GM21529 (cell line): ENCODE results near the gene MTERF4.
A peak's percentile ranks its signal among the peaks of the same experiment; 100 is the strongest.

ENCODE experiments used
- ATAC-seq: cut with Tn5 transposase; IDR thresholded peaks from one replicate; pipeline ENCODE4 v1.9.1; 2021; ENCODE audit not compliant: unreplicated experiment

The MTERF4 gene, protein sequence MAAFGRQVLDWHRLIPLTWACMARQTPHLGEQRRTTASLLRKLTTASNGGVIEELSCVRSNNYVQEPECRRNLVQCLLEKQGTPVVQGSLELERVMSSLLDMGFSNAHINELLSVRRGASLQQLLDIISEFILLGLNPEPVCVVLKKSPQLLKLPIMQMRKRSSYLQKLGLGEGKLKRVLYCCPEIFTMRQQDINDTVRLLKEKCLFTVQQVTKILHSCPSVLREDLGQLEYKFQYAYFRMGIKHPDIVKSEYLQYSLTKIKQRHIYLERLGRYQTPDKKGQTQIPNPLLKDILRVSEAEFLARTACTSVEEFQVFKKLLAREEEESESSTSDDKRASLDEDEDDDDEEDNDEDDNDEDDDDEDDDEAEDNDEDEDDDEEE

DNA sequence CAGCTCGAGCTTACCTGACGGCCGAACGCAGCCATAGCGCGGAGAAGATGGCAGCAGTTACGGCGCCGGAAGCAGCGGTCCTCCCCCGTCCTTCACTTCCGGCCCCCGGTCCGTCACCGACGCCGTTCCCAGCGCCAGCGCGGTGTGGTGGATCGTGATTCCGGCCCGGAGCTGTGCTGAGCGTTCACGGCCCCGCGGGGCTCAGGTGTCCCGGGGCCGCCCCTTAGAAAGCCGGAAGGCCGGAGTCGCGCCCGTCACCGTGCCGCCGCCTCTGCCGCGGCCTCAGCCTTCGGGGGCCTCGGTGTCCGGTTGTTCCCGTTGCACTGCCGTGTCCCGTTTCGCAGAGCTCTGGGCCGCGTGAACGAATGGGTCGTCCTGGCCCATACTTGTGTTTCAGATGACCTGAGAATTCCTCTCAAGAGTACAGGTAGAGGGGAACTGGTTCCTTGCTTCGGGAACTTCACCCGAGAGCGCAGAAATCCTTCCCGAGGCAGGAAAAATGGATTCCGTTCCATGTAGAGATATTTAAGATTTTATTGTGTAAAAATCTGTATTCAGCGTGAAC is at the start of gene MTERF4:
TSS of gene MTERF4 (minus strand) at position 49 of the 565 bp plus-strand sequence. CDS start at position 35, 14 bp downstream.
- peak; percentile 86 for ATAC-seq

DNA sequence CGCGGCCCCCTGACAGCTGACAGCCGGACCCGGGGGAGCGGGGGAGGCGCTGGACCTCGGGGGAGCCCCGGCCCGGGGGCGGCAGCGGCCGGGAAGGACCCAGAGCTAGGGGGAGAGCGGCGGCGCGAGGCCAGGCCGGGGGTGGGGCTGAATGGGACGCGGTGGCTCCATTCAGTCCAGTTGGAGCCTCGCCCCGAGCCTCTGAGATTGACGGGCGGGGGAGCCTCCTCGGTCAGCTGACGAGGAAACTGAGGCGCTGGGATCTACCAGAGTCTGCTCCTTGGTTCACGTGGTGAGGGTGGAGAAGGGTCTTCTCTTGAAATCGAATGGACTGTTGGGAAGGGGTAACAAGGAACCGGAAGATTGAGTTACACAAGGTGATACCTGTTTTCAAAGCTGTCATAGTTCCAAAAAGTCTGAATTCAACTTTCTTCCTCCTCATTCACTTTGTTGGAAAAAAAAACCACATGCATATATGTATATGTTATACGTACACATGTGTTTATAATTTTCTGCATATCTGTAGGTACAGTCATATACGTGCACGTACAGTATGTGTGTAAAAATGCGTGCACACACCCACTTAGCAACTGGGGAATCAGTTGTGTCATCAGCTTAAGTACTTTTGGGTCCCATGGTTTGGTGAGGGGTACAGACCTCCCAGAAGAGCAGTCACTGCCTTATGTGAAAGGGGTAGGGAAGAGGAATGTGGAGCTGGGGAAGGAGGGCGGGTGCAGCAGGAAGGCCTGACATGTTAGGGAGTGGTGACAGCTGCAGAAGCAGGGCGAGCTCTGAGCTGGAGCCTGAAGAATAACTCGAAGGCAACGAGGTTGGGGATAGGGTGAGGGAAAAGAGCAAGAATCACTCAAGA is 48.8 kb upstream of the MTERF4 start:
- no peak for ATAC-seq

DNA sequence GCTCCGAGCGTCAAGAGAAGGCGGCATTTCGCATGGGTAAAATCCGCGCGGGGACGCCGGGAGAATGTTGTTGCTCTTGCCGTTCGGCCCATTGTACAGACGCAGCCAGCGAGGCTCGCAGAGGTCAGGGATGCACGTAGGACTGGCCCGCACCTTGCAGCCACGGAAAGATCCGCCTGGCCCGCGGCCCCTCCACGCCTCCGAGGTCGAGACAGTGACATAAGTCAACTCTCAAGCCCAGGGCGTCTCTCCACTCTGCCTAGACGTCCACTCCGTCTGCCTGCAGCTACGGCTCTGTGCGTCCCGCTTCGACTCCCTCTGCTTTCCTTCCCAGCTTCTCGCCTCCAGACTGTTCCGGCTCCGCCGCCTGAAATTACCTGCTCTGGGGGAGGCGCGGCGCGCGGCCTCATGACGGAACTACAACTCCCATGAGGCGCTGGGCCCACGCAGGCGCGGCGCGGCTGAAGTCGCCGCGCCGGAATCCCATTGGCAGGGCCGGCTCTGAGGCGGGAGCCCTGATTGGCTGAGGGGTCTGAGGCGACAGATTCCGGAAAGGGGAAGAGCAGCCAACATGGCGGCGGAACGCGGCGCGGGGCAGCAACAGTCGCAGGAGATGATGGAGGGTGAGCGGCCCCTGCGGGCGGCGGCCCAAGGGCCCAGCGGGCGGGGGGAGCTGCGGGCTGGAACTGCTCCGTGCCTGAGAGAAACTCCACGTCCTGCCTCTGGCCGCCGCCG is 48.0 kb upstream of the MTERF4 start, which contains the start of gene PPP1R7:
TSS of gene PPP1R7 (plus strand) at position 543 of the 735 bp plus-strand sequence. CDS start at position 572, 29 bp downstream.
- peak; percentile 70 for ATAC-seq

DNA sequence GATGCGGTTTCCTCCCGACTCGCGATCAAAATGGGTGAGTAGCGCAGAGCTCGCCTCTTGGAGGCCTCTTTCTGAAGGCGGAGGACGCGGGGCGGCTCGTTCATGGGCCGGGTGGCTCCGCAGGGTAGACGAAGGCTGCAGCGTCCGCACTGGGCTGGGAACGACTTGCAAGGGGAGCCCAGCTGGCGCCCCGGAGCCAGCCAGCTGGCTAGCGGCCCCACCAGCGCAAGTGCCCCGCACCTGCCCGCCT is 47.5 kb upstream of the MTERF4 start:
- peak; percentile 6 for ATAC-seq

DNA sequence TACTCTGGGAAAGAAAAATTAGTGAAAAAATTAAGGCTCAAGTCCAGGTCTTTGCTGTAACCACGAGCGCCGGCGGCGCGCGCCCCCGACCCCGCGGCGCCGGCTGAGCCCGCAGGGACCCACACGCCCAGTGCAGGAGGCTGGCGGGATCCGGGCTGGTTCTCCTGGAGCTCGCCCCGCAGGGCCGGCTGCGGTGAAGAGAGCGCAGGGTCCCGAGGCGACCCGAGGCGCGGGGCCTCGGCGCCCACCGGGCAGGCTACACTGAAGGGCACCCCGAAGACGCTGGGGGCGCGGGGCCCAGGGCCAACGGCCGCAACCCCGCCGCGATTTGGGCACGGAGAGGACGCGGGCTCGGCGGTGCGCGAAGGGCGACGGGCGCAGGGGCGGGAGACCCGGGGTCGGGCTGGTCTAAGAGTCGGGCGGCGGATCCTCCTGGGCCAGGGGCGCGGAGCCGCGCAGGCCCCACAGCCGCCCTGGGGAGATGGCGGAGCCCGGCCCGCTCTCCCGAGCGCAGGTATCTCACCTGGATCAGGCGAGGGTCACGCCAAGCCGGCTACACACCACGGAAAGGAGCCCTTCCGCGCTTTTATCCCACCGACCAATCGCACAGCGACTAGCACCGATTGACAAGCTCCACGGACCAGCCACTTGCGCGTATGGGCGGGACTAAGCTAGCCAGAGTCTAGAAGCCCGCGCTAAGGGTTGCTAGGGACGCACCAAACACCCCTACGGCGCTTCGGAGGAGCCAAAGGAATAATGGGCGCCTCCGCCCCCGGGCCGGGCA is 47.0 kb upstream of the MTERF4 start, which contains the start of gene PASK:
TSS of gene PASK (minus strand) at position 582 of the 784 bp plus-strand sequence. CDS start 6,440 bp downstream, outside the sequence.
- ATAC-seq: peak; percentile 77

DNA sequence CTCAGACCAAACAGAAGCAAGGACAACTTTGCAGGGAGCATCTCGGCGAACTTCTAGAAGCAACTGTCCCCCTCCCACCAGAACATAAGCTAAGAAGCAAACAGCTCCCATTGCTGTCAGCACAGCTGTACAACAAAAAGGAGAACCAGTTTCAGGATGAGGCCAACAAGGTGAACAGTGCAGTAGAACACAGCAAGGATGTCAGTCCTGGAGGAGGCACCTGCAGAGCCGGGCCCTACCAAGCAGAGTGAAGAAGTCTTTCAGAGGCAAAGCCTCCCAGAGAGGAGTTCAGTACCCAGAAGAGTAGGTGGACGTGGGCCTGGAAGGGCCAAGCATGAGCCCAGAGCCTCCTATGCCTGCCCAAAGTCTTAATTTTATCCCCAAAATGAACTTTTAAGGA is 46.2 kb upstream of the MTERF4 start:
- no peak for ATAC-seq

DNA sequence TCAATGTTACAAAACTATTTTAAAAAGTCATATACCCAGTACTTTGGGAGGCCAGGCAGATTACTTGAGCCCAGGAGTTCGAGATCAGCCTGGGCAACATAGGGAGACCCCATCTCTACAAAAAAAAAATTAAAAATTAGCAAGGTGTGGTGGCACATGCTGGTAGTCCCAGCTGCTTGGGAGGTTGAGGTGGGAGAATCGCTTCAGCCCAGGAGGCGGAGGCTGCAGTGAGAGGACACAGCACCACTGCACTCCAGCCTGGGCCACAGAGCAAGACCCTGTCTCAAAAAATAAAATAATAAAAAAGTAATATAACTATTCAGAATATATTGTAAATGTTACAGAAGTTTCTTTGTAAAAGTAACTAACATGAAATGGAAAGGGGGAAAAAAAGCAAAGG is 45.2 kb upstream of the MTERF4 start:
- no peak for ATAC-seq

DNA sequence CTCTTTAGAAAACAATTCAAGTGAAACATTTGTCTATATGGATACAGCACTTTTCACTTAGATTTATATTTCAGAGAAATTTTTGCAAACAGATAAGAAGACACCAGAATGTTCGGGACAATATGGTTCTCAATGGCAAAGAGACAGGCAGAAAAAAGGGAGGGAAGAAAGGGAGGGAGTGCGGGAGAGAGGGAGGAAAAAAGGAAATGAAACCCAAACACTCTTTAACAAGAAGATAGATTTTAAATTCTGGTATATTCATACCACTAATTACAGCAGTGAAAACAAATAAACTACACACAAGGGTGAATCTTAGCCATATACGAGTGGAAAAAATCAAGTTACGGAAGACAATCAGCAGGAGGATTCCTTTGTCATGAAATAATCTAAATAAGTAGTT is 44.2 kb upstream of the MTERF4 start:
- no peak for ATAC-seq

DNA sequence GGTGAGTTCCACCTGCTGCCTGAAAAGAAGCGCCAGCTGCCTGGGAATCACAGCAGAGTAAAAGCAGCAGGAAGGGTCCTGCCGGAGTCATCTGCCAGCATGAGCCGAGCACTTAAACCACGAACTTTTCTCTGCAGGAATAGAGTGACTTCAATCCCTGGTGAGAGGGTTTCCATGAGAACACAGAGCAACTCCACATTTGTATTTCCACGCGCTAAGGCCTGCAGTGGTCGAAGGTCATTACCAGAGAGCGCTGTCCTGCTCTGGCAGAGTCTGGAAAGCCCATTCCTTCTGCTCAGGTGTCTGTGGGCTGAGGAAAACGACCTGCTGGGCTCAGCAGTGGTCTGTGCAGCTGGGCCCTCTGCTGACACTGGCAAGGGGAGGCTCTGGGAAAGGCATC is 40.5 kb upstream of the MTERF4 start:
- ATAC-seq: no peak

DNA sequence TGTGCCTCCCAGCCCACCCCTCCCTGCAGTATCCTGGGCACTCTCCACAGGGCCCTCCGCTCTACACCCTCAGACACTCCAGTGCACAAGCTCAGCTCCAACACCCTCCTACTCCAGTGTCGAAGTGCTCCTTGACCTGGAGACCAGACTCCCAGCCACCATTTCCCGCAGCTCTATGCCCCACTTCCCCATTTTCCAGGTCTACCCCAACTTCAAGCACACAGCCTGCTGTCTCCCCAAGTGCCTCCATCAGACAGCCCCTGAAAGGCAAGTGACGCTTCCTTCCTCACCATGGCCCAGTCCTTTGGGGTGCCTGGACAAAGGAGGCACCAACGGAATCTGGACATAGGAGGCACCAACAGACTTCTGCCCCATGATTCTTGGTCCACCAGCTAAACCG is 40.0 kb upstream of the MTERF4 start:
- no peak for ATAC-seq

DNA sequence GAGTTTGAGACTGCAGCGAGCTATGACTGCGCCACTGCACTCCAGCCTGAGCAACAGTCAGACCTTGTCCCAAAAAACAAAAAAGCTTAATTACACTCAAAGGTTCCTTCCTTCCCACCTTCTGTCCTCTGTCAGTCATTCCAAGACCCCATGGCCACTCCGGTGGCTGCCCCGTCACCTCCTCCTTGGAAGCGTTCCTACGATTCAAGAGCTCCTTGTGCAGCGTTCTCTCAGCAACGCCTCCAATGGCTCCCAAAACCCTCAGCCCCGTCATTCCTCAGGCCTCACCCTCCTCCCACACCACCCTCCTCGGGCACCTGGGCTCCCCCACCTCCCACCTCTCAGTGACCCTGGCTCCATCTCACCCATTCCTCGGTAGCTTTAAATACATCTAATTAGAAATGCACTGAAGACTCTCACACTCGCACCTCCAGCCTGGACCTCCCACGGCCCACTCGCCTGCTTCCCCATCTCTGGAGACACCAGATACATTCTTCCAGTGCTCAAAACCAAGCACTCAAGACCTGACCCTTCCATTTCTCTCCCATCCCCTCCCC is 39.2 kb upstream of the MTERF4 start:
- ATAC-seq: no peak

DNA sequence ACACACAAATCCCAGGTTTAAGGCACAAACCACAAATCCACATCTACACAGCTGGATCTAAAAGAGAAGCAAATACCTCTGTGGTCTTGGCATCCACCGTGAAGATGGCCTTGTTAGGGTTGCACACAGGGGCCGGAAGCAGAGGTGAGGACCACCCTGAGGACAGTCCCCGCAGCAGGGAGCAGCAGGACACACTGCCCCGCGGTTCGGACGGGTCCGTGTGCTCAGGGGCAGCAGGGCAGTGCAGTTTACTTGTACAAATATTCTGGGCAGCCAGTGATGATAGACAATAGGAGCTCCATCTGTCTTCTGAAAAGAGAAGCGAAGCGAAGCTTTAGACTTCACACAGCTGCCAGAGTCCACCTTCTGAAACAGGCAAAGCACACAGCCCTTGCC is 38.4 kb upstream of the MTERF4 start:
- no peak for ATAC-seq

DNA sequence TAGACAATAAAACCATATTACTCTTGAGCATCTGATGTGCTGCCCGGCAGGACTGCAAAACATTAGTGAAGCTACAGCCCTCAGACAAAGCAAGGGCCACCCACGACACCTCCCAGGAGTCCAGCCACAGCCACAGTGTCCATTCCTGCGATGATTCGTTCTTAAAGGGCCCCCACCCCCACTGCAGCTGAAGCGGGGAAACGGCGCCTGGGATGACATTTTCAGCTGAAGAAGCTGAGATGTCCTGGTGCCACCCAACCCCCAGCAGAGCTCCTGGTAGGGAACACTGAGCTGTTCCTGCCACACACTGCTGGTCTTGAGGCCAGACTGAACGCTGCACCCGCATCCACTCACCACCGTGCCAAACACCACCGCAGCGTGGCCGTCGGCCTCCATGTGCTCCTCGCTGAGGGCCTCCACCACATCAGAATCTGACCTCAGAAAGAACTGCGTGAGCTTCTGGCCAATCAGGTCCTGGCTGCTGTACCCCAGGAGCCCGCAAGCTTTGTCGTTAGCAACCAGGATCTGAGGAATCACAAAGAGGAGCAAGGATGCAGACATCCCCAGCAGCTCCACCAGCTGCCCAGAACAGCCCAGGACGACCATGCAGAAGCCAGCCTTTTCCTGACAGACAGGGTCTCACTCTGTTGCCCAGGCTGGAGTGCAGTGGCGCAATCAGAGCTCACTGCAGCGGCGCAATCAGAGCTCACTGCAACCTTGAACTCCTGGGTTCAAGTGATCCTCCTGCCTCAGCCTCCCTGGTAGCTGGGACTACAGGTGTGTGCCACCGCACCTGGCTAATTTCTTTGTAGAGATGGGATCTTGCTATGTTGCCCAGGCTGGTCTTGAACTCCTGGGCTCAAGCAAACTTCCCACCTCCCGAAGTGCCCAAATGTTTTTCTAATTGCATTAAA is 37.7 kb upstream of the MTERF4 start:
- ATAC-seq: no peak

DNA sequence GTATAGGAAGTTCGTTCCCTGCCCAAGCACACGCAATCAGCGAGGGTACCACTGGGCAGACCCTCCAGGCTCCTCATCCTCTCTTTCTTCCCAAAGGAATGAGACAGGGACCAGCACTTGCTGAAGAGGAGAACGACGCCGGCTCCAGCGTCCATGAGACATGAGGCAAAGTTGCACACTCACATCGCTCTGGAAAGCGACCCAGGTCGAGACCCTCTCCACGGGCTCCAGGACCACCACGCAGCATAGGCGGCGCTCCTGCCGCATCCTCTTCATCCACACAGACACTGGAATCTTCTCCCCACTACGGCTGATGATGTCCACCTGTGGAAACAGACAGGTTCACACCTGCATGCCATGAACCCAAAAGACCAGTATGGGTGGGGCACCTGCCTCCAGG is 36.4 kb upstream of the MTERF4 start:
- ATAC-seq: no peak

DNA sequence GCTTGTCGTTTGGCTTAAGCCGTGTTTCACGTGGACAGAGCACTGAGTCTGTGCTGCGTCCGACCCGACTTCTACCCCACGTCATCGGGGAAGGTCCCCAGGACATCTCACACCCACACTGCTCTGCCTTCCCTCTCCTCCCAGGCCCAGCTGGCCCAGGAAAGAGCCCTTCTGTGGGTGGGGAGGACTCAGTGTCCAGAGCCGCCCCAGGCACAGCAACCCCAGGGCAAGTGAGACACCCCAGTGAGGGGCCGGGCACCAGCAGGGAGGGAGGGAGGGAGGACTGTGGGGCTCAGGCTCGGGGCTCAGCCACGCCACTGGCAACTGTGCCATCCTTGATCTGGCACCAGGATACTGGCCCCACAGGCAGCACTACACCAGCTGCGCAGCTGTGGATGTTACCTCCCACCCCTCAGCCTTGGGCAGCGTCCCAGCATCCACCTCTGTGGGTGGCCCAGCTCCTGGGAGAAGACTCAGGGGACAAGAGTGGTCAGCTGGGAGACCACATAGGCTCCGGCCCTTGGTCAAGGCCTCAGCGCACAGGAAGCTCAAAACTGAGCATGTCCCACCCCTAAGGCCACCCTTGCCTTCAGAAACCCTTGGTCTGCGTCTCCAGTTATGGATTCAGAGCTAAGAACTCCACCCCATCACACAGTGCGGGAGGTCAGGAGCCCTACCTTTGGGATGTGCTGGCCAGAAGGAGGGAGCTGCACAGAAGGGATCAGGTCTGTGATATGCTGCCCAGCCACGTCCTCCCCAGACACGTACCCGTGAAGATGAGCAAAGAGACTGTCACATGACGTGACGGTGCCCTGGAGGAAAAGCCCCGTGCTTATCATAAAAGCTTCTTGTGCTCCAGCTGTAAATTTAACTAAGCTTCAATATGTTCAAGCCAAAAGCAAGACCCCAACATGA is 35.4 kb upstream of the MTERF4 start:
- no peak for ATAC-seq

DNA sequence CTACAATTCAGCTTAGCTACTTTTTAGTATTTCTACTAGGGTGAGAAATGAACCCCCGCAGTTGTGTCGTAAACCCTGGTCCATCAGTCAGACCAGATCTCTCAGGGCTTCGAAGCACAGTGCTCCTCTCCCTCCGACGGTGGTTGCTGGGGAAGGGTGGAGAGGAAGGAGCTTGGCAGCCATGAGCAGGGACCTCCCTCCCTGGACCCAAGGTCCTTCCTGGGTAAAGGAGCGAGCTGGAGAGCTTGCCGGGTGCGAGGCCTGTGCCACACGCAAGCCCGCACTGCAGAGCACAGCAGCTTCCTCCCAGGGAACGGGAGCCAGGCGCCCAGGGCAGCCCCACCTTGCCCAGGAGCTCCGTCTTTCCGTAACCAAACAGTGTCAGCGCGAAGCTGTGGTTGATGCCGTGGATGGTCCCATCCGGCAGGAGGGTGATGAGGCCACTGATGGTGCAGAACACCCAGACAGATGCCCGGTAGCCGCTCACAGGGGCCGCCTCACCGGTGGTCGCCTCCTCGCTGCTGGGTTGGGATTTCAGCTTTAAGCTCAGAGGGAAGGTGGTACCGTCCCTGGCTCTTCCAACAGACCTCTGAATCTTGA is 34.7 kb upstream of the MTERF4 start:
- no peak for ATAC-seq

DNA sequence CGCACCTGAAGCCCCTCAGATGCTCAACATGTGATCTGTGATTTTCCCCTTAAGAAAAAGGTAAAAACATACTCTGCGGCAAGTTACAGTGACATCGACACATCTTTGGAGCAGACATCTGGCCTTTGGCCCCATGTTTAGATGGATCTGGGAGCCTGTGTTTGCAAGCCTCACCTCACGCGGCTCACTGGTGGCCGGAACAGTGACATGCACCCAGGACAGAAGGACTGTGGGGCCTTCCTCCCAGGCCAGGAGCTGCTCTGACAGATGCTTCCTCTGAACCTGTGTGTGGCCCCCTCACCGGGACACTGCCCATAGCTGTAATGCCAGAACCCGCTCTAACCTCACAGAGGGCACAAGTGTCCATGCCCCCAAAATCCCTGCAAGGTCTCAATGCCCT is 34.1 kb upstream of the MTERF4 start:
- ATAC-seq: no peak

DNA sequence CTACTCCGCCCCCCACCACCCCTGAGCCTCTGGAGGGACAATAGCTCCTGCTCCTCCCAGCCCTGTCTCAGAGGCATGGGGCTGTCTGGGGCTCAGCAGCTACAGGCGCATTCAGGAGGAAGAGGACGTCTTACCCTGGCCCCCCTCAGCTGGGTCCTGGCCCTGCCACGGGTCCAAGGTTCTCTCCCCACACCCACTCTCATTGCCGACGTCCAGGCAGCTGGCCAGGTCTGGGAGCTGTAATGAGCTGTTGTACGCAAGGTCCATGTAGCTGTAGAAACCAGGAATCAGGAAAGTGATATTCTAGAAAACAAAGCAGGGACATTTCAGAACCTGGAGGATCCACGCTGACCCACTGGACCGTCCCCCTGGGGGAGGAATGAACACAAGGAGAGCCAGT is 33.6 kb upstream of the MTERF4 start:
- no peak for ATAC-seq
